DND-41 (cell line): ENCODE data around the gene CRACDL.

Source experiments
- ATAC-seq: fragments of 200-7000 bp; cut with Tn5 transposase; 3 replicates; pipeline ENCODE4 v1.9.1; 2021; ENCODE audit warnings: low read depth; ENCODE audit not compliant: insufficient read depth
- DNase-seq: peaks from one replicate; pipeline ENCODE4 v3.0.0-alpha.2; 2020
- H2AFZ ChIP-seq: 2 replicates; pipeline ENCODE4 v1.6.0; 2012; ENCODE audit warnings: low read depth, low read length
- H3K27ac ChIP-seq: 2 replicates; pipeline ENCODE4 v1.5.1; 2012; ENCODE audit warnings: low read length, inconsistent platforms
- H3K27me3 ChIP-seq: fragments of 200-600 bp; sonication (generic); 2 replicates; pipeline ENCODE4 v1.6.0; 2012; ENCODE audit warnings: low read length, mild to moderate bottlenecking, inconsistent platforms; ENCODE audit not compliant: insufficient read depth, poor library complexity
- H3K36me3 ChIP-seq: 2 replicates; pipeline ENCODE4 v1.5.1; 2012; ENCODE audit warnings: low read length, inconsistent platforms; ENCODE audit not compliant: insufficient read depth
- H3K4me1 ChIP-seq: 2 replicates; pipeline ENCODE4 v1.5.1; 2012; ENCODE audit warnings: mild to moderate bottlenecking, low read length; ENCODE audit not compliant: insufficient read depth
- H3K4me2 ChIP-seq: 2 replicates; pipeline ENCODE4 v1.6.0; 2012; ENCODE audit warnings: mild to moderate bottlenecking, moderate library complexity, low read length, inconsistent platforms; ENCODE audit not compliant: insufficient read depth
- H3K4me3 ChIP-seq, 2 experiments: fragments of 200-600 bp in 1 of 2; shearing (Covaris generic) in 1 of 2; 2 replicates each; pipeline ENCODE4 v1.5.1; 2012 to 2016; ENCODE audit warnings: inconsistent platforms in 2 of 2, low read length in 2 of 2, mild to moderate bottlenecking in 2 of 2, low read depth in 1 of 2, moderate library complexity in 1 of 2
- H3K79me2 ChIP-seq: 2 replicates; pipeline ENCODE4 v1.6.0; 2012; ENCODE audit warnings: low read length, inconsistent platforms; ENCODE audit not compliant: insufficient read depth
- H3K9ac ChIP-seq: 2 replicates; pipeline ENCODE4 v1.6.0; 2012; ENCODE audit warnings: low read depth, mild to moderate bottlenecking, inconsistent platforms, low read length, moderate library complexity
- H3K9me3 ChIP-seq: 2 replicates; pipeline ENCODE4 v1.5.1; 2012; ENCODE audit warnings: low read length, moderate library complexity, mild to moderate bottlenecking, inconsistent platforms; ENCODE audit not compliant: insufficient read depth, severe bottlenecking
- H4K20me1 ChIP-seq: 2 replicates; pipeline ENCODE4 v1.6.0; 2012; ENCODE audit warnings: low read length; ENCODE audit not compliant: insufficient read depth
- CTCF ChIP-seq: IDR thresholded peaks from 2 replicates; pipeline ENCODE4 v1.5.1; 2012; ENCODE audit warnings: borderline replicate concordance, low read length, moderate library complexity, mild to moderate bottlenecking; ENCODE audit not compliant: poor library complexity, severe bottlenecking; ENCODE audit errors: extremely low read depth
- EZH2 ChIP-seq: IDR thresholded peaks from 3 replicates; pipeline ENCODE4 v1.6.1; 2012; ENCODE audit warnings: borderline replicate concordance, low read depth, mild to moderate bottlenecking, moderate library complexity, low read length, inconsistent platforms; ENCODE audit not compliant: severe bottlenecking

The CRACDL gene

GRCh38 chr2:98803405-98804264, 132.4 kb downstream of the CRACDL start:
- Histone ChIP-seq H3K4me2 (no peak overlapping the region), H3K9ac (no peak overlapping the region), H3K4me3 (no peak overlapping the region), H3K27ac (no peak overlapping the region), H4K20me1 (no peaks in the 10 kb centered on the region), H3K27me3 (no peaks in the 10 kb centered on the region), H2AFZ (no peak overlapping the region), H3K36me3 (no peaks in the 10 kb centered on the region), H3K79me2 (no peaks in the 10 kb centered on the region), H3K4me1 (peaks cover 11% of the 10 kb centered on the region; the same call in 1 of the 2 replicates), H3K9me3 (no peaks in the 10 kb centered on the region)
- no peak for ATAC-seq
- no peak for TF ChIP-seq EZH2
- no peak for DNase-seq

DNA sequence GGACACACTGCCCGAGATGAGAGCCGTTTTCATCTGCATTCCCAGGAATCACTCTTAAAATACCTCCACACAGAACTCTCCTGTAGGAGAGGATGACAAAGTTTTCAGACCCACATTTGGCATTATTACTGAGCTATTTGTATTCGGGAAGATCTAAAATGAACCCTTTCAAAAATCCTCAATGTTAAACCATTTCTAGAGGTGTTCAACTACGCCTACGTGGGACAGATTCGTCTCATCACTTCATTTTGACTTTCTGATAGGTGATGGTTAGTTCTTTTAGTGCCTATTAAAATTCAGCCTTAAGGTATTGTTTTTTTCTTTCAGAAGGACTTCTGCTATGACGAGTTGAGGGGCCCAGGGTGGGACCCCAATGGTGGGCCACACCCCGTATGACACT, 133.7 kb downstream of the CRACDL start:
- Histone ChIP-seq H3K79me2 (no peaks in the 10 kb centered on the region), H3K27me3 (no peaks in the 10 kb centered on the region), H3K4me1 (peaks cover 4% of the 10 kb centered on the region; the same call in 1 of the 2 replicates), H3K4me3 (no peak overlapping the region), H2AFZ (no peak overlapping the region), H3K4me2 (no peak overlapping the region), H4K20me1 (no peaks in the 10 kb centered on the region), H3K9ac (no peak overlapping the region), H3K36me3 (no peaks in the 10 kb centered on the region), H3K27ac (no peak overlapping the region), H3K9me3 (no peaks in the 10 kb centered on the region)
- TF ChIP-seq EZH2 (no peak), CTCF (no peak)
- no peak for ATAC-seq
- DNase-seq, result no peak

DNA sequence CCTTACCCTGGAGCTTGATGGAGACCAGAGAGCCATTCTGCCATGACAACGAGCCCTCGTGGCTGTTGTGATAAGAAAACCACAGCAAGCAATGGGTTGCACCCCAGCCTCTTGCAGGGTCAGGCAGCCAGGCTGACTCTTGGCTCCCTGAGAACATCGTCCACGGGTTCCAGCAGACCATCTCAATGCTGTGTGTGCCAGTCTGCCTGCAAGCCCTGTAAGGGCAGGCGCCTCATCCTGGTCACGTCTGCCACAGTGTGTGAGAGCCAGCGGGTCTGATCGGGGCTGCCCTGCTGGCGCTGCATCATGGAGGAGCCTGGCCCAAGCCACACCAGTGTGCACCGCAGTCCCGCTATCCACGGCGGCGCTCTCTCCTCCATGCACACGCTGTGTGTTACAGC, 134.1 kb downstream of the CRACDL start:
- ATAC-seq, result no peak
- TF ChIP-seq EZH2 (no peak), CTCF (no peak)
- Histone ChIP-seq H2AFZ (no peak overlapping the region), H3K4me1 (no peaks in the 10 kb centered on the region), H3K4me2 (no peak overlapping the region), H3K79me2 (no peaks in the 10 kb centered on the region), H3K27ac (no peak overlapping the region), H4K20me1 (no peaks in the 10 kb centered on the region), H3K36me3 (no peaks in the 10 kb centered on the region), H3K9ac (no peak overlapping the region), H3K9me3 (no peaks in the 10 kb centered on the region), H3K27me3 (no peaks in the 10 kb centered on the region), H3K4me3 (no peak overlapping the region)
- DNase-seq, result no peak

GRCh38 chr2:98801286-98801685, 134.7 kb downstream of the CRACDL start:
- Histone ChIP-seq H3K4me3 (no peak overlapping the region), H3K9ac (no peak overlapping the region), H3K27me3 (no peaks in the 10 kb centered on the region), H3K4me1 (0 out of 2 replicates have a peak, but pooled peaks cover 1% of the 10 kb centered on the region), H4K20me1 (no peaks in the 10 kb centered on the region), H3K27ac (no peak overlapping the region), H2AFZ (no peak overlapping the region), H3K79me2 (no peaks in the 10 kb centered on the region), H3K36me3 (no peaks in the 10 kb centered on the region), H3K9me3 (no peaks in the 10 kb centered on the region), H3K4me2 (no peak overlapping the region)
- peak; percentile 78 for ATAC-seq
- peak; percentile 20 for DNase-seq
- TF ChIP-seq CTCF, result no peak
- TF ChIP-seq EZH2, result no peak
